Astrocyte of the cerebellum (primary cell): ENCODE results near the gene HLA-DRB5.

Source experiments
- DNase-seq: peaks from one replicate; pipeline ENCODE4 v3.0.0-alpha.2; 2011; ENCODE audit warnings: low read depth
- H3K4me3 ChIP-seq: 2 replicates; pipeline ENCODE4 v1.5.1; 2011; ENCODE audit warnings: mild to moderate bottlenecking, low read depth, low read length, moderate library complexity
- in situ Hi-C: cut with HindIII; loops from 2 replicates; pipeline ENCODE4 v1.10.0; 2017; ENCODE audit warnings: low sequenced_read_pairs
- TF ChIP-seq, protein P1 (sequence below): IDR thresholded peaks from 2 replicates; pipeline ENCODE4 v1.5.1; 2012; ENCODE audit warnings: low read length, low read depth, moderate library complexity, mild to moderate bottlenecking; ENCODE audit errors: missing control alignments

Gene HLA-DRB5

DNA sequence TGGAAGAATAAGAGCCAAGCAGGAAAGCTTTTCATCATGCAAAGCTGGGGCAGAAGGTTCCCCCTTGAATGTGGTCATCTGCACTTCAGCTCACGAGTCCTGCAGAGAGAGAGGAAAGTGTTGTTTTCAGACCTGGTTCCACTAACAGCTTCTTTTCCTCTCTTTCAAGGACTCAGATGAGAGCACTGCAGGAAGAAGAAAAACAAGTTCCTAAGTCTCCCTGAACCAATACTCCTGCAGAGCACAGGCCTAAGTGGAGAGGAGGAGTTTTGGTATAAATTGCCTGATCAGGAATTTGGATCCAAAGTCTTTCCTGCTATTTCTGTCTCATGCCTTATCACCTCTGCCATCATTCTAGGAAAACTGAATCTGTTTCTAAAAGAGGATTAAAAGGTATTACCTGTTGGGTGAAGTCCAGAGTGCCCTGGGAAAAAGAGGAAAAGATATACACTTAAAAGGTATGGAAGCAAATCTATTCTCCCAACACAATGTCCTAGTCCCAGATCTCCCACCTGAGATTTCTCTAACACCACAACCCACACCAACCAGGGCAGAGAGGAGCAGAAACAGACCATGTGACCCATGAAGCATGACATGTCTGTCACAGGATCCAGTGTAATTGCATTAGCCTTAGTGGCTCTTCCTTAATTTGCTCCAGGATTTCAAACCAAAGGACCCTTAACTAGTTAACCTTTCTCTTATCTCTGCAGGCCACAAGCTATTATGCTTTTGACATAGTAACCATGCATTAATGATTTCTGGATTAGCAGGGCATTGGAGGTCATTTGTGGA, 12.2 kb downstream of the HLA-DRB5 start:
- in situ Hi-C loops: no loop called here
- TF ChIP-seq, protein P1, sequence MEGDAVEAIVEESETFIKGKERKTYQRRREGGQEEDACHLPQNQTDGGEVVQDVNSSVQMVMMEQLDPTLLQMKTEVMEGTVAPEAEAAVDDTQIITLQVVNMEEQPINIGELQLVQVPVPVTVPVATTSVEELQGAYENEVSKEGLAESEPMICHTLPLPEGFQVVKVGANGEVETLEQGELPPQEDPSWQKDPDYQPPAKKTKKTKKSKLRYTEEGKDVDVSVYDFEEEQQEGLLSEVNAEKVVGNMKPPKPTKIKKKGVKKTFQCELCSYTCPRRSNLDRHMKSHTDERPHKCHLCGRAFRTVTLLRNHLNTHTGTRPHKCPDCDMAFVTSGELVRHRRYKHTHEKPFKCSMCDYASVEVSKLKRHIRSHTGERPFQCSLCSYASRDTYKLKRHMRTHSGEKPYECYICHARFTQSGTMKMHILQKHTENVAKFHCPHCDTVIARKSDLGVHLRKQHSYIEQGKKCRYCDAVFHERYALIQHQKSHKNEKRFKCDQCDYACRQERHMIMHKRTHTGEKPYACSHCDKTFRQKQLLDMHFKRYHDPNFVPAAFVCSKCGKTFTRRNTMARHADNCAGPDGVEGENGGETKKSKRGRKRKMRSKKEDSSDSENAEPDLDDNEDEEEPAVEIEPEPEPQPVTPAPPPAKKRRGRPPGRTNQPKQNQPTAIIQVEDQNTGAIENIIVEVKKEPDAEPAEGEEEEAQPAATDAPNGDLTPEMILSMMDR: no peak
- H3K4me3 ChIP-seq: no peak overlapping the region
- DNase-seq: no peak

DNA sequence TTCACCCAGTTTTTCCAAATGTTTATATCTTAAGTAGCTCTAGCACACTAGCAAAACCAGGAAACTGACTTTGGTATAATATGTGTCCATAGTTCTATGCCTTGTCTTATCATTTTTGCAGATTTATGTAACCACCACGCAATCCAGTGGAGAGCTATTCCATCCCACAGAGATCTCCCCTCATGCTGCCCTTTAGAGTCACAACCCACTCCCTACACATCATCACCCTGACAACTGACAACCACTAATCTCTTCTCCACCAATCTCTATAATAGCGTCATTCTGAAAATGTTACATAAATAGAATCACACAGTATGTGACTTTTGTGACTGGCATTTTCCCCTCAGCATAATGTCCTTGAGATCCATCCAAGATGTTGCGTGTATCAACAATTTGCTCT, 29.1 kb downstream of the HLA-DRB5 start:
- H3K4me3 ChIP-seq: no peak overlapping the region
- in situ Hi-C loops: no loop called here
- TF ChIP-seq, protein P1: no peak
- no peak for DNase-seq

DNA sequence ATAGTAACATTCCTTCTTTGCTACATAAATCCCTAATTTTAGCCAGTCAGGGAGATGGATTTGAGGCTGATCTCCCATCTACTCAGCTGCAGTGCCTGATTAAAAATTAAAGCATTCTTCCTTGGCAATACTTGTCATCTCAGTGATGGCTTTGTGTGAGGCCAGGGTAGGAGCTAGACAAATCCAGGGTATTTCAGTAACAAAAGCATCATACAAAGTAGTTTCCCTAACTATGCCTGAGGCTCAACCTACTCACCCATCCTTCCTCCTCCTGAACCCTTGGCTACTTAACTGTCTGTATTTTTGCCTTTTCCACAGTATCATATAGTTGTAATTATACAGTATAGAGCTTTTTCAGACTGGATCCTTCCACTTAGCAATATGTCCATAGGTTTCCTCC, 37.7 kb downstream of the HLA-DRB5 start:
- TF ChIP-seq, protein P1: no peak
- no peak overlapping the region for H3K4me3 ChIP-seq
- no peak for DNase-seq
- in situ Hi-C loops: no loop called here

DNA sequence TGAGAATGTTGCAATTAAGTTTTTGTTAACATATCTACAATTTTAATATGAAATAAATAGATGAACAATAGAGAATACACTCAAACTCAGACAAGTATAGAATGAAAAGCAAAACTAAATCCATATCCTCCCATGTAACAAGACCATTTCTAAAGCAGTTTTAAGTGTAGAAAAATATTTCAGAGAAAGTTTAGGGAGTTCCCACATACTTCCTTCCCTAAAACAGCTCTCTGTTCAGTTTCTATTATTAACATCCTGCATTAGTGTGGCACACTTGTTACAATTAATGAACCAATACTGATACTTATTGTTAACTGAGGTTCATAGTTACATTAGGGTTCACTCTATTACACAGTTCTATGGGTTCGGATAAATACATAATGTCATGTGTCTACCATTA, 38.4 kb downstream of the HLA-DRB5 start:
- TF ChIP-seq, protein P1: no peak
- no peak overlapping the region for H3K4me3 ChIP-seq
- in situ Hi-C loops: no loop called here
- DNase-seq: no peak

DNA sequence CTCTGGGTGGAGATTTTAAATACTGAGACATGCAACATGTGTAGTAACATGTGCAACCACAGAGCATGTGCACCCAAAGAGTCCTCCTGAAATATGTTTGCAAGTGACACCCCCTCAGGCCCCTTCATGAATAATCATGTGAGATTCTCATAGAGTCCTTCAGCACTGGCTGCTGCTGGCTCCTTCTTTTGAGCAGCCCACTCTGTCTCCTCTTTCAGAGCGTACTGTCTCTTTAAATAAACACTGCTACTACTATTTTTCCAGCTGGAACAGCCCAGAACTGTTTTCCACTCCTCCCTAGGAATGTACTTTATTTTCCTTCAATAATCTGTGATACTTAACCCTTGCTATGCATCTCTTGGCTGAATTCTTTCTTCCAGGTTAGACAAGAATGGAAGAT, 42.0 kb downstream of the HLA-DRB5 start:
- no peak overlapping the region for H3K4me3 ChIP-seq
- in situ Hi-C loops: no loop called here
- no peak for DNase-seq
- TF ChIP-seq, protein P1: no peak

DNA sequence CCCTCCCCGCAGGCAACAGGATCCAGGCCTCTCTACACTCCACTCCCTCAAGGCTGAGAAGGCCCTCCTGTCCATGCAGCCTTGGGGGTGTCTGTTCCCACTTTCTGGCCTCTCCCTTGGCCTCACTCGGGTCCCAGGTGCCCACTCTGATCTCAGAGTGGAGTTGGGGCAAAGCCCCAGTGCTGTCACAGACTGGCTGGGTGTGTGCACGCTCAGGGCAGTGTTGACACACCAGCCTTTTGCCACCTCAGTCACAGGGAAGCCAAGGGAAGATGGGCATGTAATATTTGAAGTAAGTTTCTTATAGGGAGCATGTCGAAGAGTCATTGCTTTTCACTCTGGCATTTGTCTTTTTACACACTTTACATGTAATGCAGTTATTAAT, 45.5 kb downstream of the HLA-DRB5 start:
- no peak for DNase-seq
- no peak overlapping the region for H3K4me3 ChIP-seq
- in situ Hi-C loops: no loop called here
- TF ChIP-seq, protein P1: no peak
